ENCODE measurements around the gene CDKN2AIPNL.

GRCh38 chr5:134374232-134374631, 37.4 kb downstream of the CDKN2AIPNL start:
- TF ChIP-seq EP300 (IDR thresholded peaks at IDR 0.05) (no peak), CTCF (IDR thresholded peaks at IDR 0.05) (no peak), POLR2A (IDR thresholded peaks at IDR 0.05; ENCODE audit: low read depth) (no peak), POLR2AphosphoS5 (IDR thresholded peaks at IDR 0.05) (no peak)
